ENCODE results near the gene GAD2. TPM values are rescaled to one million over a fixed set of nuclear protein-coding genes. Genes with fewer than 3 reads are reported as not detected.

Gene GAD2
- total RNA-seq, 1 donor from 2014 or later: not detected

DNA sequence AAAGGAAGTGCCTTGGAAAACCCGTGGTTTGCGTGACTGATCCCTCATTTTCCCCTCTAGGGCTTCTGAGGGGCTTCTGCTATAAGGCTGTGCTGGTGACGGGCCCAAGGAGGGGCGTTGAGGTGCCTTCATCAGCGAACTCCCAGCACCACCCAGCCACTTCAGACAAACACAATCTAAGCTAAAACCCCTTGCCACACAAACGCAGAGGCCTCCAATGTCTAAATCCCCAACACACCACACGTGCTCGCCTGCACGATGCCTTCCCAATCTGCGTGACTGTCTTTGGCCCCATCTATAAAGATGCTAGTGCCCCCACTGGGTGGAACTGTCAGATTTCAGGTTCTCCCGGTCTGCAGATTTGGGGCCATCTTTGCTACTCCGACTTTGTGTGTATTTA lies 4.1 kb upstream of the GAD2 start:
- DNase-seq (ENCODE audit: low read depth): no peak
- H3K4me3 ChIP-seq (ENCODE audit: low read depth, low read length): no peak overlapping the region

DNA sequence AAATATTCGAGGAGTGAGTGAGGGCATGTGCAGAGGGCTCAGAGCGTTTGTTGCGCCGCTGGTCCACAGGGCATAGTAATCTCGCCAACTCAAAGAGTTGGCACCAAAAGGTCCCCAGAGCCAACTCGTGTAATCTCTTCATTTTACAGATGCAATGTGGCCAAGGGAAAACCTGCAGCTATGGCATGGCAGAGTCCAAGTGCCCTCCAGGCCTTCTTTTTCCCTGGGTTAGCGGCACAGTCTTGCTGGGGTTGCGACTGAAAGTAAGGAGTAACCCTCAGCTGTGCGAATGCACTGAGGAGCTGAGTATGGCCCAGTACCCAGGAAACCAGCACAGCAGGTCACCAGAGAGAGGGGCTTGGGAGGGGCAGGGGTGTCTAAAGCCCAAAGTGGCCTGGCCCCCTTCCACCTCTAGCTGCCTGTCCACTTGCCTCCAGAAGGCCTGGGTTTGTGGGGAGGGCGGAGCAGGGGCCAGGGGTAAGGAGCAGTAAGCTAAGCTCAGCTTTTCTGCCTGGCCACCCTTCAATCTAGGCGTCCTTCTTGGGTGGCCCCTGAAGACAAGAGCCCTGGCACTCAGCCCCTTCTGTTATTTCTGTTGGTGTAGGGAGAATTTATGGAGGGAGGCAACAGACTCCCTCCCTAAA lies 3.3 kb upstream of the GAD2 start:
- FAIRE-seq: no peak
- no peak for DNase-seq (ENCODE audit: low read depth)
- Histone ChIP-seq H3K4me3 (ENCODE audit: low read depth, low read length) (no peak overlapping the region), H3K27me3 (ENCODE audit: control insufficient read depth, insufficient read depth, low read length) (peaks cover 33% of the 10 kb centered on the region), H3K36me3 (ENCODE audit: control insufficient read depth, insufficient read depth, low read length) (no peaks in the 10 kb centered on the region)
- TF ChIP-seq, protein P1, sequence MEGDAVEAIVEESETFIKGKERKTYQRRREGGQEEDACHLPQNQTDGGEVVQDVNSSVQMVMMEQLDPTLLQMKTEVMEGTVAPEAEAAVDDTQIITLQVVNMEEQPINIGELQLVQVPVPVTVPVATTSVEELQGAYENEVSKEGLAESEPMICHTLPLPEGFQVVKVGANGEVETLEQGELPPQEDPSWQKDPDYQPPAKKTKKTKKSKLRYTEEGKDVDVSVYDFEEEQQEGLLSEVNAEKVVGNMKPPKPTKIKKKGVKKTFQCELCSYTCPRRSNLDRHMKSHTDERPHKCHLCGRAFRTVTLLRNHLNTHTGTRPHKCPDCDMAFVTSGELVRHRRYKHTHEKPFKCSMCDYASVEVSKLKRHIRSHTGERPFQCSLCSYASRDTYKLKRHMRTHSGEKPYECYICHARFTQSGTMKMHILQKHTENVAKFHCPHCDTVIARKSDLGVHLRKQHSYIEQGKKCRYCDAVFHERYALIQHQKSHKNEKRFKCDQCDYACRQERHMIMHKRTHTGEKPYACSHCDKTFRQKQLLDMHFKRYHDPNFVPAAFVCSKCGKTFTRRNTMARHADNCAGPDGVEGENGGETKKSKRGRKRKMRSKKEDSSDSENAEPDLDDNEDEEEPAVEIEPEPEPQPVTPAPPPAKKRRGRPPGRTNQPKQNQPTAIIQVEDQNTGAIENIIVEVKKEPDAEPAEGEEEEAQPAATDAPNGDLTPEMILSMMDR (IDR thresholded peaks at IDR 0.05; ENCODE audit: insufficient read depth, low read length, severe bottlenecking): no peak

More for the DNA sequence above, 4.1 kb upstream of the GAD2 start:
- TF ChIP-seq, protein P1 (IDR thresholded peaks at IDR 0.05; ENCODE audit: insufficient read depth, low read length, severe bottlenecking): no peak
- no peak for FAIRE-seq
- no peaks in the 10 kb centered on the region for H3K36me3 ChIP-seq (ENCODE audit: control insufficient read depth, insufficient read depth, low read length)
- peaks cover 26% of the 10 kb centered on the region for H3K27me3 ChIP-seq (ENCODE audit: control insufficient read depth, insufficient read depth, low read length)

DNA sequence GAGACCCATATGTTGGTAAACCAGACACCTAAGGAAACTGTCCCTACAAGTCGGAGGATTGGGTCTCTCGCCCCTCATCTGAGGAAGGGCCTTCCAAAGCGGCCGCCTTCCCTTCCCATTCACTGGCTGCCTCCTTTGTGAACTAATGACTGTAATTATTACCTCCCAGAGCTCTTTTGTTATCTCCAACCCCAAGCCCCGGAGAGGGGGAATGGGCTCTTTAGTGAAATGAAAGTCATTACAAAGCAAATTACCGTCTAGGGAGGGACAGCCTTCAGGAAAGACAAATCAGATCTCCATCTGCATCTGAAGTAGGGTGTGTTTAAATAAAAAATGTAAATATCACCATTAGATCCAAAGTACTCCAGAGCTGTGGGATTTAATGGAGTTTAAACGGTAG lies 2.6 kb upstream of the GAD2 start:
- Histone ChIP-seq H3K36me3 (ENCODE audit: control insufficient read depth, insufficient read depth, low read length) (no peaks in the 10 kb centered on the region), H3K27me3 (ENCODE audit: control insufficient read depth, insufficient read depth, low read length) (peaks cover 36% of the 10 kb centered on the region), H3K4me3 (ENCODE audit: low read depth, low read length) (no peak overlapping the region)
- no peak for DNase-seq (ENCODE audit: low read depth)
- TF ChIP-seq, protein P1 (IDR thresholded peaks at IDR 0.05; ENCODE audit: insufficient read depth, low read length, severe bottlenecking): no peak
- no peak for FAIRE-seq

DNA sequence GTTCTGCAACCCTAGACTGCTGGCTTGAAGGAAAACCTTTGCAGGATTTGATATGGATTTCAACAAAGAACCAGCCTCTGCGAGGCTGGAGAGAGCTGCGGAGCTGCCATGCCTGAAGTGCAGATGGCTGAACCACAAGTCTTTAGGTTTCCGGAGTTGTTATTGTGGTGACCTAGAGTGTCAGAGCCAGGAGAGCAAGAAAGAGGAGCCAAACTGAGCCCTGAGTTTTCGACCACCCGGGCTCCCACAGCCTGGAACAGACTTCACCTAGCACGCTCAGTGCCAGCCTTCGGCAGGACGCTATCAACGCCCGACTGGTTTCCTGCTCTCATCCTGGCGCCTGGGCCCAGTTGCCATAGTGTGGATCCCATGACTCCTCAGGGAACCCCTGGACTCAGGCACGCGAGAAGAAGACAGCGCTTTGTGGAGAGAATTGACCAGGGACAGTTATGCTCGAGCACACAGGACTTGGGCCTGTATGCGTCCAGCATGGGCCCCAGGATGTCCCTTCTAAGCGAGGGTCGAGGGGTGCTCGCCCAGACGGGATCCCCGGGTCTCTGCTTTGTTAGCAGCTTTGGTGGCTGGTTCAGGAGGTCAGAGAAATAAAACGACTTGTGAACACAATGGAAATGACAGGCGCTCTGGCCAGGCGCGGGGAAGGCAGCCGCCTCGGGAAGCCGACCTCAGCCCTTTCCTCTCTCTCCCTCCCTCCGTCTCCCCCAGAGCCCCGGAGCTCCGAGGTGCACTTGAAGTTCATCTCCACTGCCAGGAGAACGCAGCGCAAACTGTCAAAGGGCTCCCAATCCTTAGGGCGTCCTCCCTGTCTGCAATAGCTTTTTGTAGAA lies 1.8 kb upstream of the GAD2 start:
- Histone ChIP-seq H3K36me3 (ENCODE audit: control insufficient read depth, insufficient read depth, low read length) (no peaks in the 10 kb centered on the region), H3K27me3 (ENCODE audit: control insufficient read depth, insufficient read depth, low read length) (peaks cover 38% of the 10 kb centered on the region), H3K4me3 (ENCODE audit: low read depth, low read length) (no peak overlapping the region)
- DNase-seq (ENCODE audit: low read depth) (no peak), FAIRE-seq (no peak)
- TF ChIP-seq, protein P1 (IDR thresholded peaks at IDR 0.05; ENCODE audit: insufficient read depth, low read length, severe bottlenecking): no peak

DNA sequence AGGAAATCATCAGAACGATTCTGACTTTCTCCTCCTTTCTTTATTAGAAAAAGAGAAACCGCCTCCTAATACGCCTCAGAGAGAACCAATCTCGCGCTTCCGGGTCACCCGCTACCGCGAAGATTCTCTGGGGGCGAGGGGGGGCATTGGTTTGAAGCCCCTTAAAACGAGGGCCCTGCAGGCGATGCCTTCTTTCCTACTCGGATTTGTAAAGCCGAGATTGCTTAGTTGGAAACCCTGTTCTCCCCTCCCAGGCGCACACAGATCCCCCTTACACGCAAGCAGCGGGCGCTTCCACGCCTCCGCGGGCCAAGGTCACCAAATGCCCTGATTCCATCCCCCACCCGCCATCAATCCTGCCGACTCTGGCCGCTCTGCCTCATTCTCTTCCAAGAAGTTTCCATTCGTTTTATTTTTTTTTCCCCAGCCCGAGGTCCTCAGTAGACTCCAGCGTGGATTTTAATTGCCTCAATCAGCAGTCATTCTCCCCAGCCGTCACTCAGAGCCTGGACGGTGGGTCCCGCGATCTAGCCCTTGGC lies 1.1 kb upstream of the GAD2 start:
- Histone ChIP-seq H3K27me3 (ENCODE audit: control insufficient read depth, insufficient read depth, low read length) (peaks cover 38% of the 10 kb centered on the region), H3K36me3 (ENCODE audit: control insufficient read depth, insufficient read depth, low read length) (no peaks in the 10 kb centered on the region), H3K4me3 (ENCODE audit: low read depth, low read length) (no peak overlapping the region)
- no peak for FAIRE-seq
- DNase-seq (ENCODE audit: low read depth): no peak
- TF ChIP-seq, protein P1 (IDR thresholded peaks at IDR 0.05; ENCODE audit: insufficient read depth, low read length, severe bottlenecking): no peak
